GM23338 (cell line): ENCODE data around the gene DYRK3. TPM values are rescaled to one million over a fixed set of nuclear protein-coding genes. Genes with fewer than 3 reads are reported as not detected.

Experiments used
- ATAC-seq: fragments of 200-7000 bp; cut with Tn5 transposase; 3 replicates; pipeline ENCODE4 v1.9.1; 2020
- DNase-seq: peaks from one replicate; pipeline ENCODE4 v3.0.0-alpha.2; 2015; ENCODE audit warnings: low spot score
- H2AFZ ChIP-seq: fragments of 200-600 bp; sonication (generic); 2 replicates; pipeline ENCODE4 v1.8.0; 2016; ENCODE audit warnings: antibody characterized with exemption, mild to moderate bottlenecking, moderate library complexity
- H3F3A ChIP-seq: fragments of 200-600 bp; sonication (generic); replicated peaks from 2 replicates; pipeline ENCODE4 v1.8.0; 2017; ENCODE audit warnings: antibody characterized with exemption, mixed run types, low read depth
- H3K27ac ChIP-seq: fragments of 200-600 bp; sonication (generic); 2 replicates; pipeline ENCODE4 v1.6.1; 2016; ENCODE audit warnings: low read depth
- H3K27me3 ChIP-seq: fragments of 200-600 bp; sonication (generic); 2 replicates; pipeline ENCODE4 v1.8.0; 2016; ENCODE audit warnings: mild to moderate bottlenecking, mixed run types, moderate library complexity; ENCODE audit not compliant: insufficient read depth
- H3K36me3 ChIP-seq: fragments of 200-600 bp; sonication (generic); 2 replicates; pipeline ENCODE4 v1.8.0; 2016; ENCODE audit warnings: mild to moderate bottlenecking; ENCODE audit not compliant: insufficient read depth
- H3K4me1 ChIP-seq: fragments of 200-600 bp; sonication (generic); 2 replicates; pipeline ENCODE4 v1.8.0; 2016; ENCODE audit warnings: mild to moderate bottlenecking, moderate library complexity; ENCODE audit not compliant: insufficient read depth
- H3K4me2 ChIP-seq: fragments of 200-600 bp; sonication (generic); 2 replicates; pipeline ENCODE4 v1.7.1; 2017; ENCODE audit warnings: mixed run types
- H3K4me3 ChIP-seq: fragments of 200-600 bp; sonication (generic); 2 replicates; pipeline ENCODE4 v1.6.1; 2016; ENCODE audit warnings: mixed run types
- H3K79me2 ChIP-seq: fragments of 200-600 bp; sonication (generic); replicated peaks from 2 replicates; pipeline ENCODE4 v1.8.0; 2017; ENCODE audit warnings: mild to moderate bottlenecking; ENCODE audit not compliant: insufficient read depth
- H3K9me2 ChIP-seq: fragments of 200-600 bp; sonication (generic); 2 replicates; pipeline ENCODE4 v1.8.0; 2017; ENCODE audit not compliant: insufficient read depth
- H4K20me1 ChIP-seq: fragments of 200-600 bp; sonication (generic); replicated peaks from 2 replicates; pipeline ENCODE4 v1.8.0; 2017; ENCODE audit warnings: mild to moderate bottlenecking; ENCODE audit not compliant: insufficient read depth
- H3K27ac Mint-ChIP-seq: 2 replicates; pipeline ENCODE4 v1.8.0; 2020; ENCODE audit warnings: inconsistent platforms, mild to moderate bottlenecking, moderate library complexity, mixed read lengths
- H3K27me3 Mint-ChIP-seq: 3 replicates; pipeline ENCODE4 v1.8.0; 2022; ENCODE audit warnings: low read depth, mild to moderate bottlenecking, moderate library complexity, mixed read lengths, inconsistent platforms; ENCODE audit not compliant: insufficient read depth, poor library complexity
- H3K36me3 Mint-ChIP-seq: 3 replicates; pipeline ENCODE4 v1.8.0; 2021; ENCODE audit warnings: low read depth, mild to moderate bottlenecking, inconsistent platforms, moderate library complexity, mixed read lengths
- H3K4me1 Mint-ChIP-seq: 3 replicates; pipeline ENCODE4 v1.8.0; 2020; ENCODE audit warnings: mild to moderate bottlenecking, inconsistent platforms, mixed read lengths
- H3K4me3 Mint-ChIP-seq: 3 replicates; pipeline ENCODE4 v1.8.0; 2021; ENCODE audit warnings: moderate library complexity, mild to moderate bottlenecking, inconsistent platforms, mixed read lengths
- H3K9me3 Mint-ChIP-seq: 3 replicates; pipeline ENCODE4 v1.8.0; 2020; ENCODE audit warnings: moderate library complexity, mild to moderate bottlenecking, inconsistent platforms, mixed read lengths
- CREB1 ChIP-seq: fragments of 250-450 bp; sonication (Bioruptor Pico); IDR thresholded peaks from 2 replicates; pipeline ENCODE4 v1.5.0; 2020; ENCODE audit warnings: low read depth, mild to moderate bottlenecking, moderate library complexity
- STAT1 ChIP-seq: IDR thresholded peaks from one replicate; pipeline ENCODE4 v1.6.1; 2016; ENCODE audit warnings: antibody characterized with exemption; ENCODE audit not compliant: unreplicated experiment
- polyA plus RNA-seq: library from polyadenylated mRNA; unstranded; fragments of >200 nt; fragmentation: Nextera tagmentation; extraction: Ambion mirVana; gene quantifications from 2 replicates; pipeline ENCODE4 v1.2.1, GENCODE V29; 2016
- total RNA-seq: library from RNA; depleted of rRNA; stranded (reverse); fragments of >200 nt; shearing (Covaris generic); gene quantifications from 2 replicates; pipeline ENCODE4 v1.2.3, GENCODE V29; 2014; rRNA removed
- TF ChIP-seq, protein P1 (sequence below): IDR thresholded peaks from one replicate; pipeline ENCODE4 v1.6.1; 2018; ENCODE audit warnings: antibody characterized with exemption; ENCODE audit not compliant: unreplicated experiment
- TF ChIP-seq, protein P2 (sequence below): IDR thresholded peaks from 2 replicates; pipeline ENCODE4 v1.6.1; 2016; ENCODE audit warnings: antibody characterized with exemption

DYRK3 gene
- total and polyA plus RNA-seq, 2 experiments from 2014 or later: 2.9 to 9.5 TPM

DNA sequence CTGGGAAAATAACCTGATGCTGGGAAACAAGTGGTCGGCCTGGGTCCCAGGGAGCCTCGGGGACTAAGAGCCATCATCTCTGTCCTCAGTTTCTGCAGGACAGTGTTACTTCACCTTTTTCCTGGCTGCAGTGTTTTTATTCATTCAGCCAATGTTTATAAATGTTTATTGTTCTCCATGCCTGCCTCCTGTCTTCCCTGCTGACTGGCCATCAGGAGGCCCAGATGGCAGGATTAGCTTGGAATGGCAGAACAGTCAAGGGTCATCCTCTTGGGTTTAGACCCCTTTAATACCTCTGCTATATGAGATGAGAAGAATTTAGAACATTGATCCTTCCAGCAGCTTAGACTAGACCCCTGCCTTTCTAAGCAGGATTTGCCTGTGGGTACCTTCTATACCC, 62.7 kb downstream of the DYRK3 start:
- TF ChIP-seq, protein P1, sequence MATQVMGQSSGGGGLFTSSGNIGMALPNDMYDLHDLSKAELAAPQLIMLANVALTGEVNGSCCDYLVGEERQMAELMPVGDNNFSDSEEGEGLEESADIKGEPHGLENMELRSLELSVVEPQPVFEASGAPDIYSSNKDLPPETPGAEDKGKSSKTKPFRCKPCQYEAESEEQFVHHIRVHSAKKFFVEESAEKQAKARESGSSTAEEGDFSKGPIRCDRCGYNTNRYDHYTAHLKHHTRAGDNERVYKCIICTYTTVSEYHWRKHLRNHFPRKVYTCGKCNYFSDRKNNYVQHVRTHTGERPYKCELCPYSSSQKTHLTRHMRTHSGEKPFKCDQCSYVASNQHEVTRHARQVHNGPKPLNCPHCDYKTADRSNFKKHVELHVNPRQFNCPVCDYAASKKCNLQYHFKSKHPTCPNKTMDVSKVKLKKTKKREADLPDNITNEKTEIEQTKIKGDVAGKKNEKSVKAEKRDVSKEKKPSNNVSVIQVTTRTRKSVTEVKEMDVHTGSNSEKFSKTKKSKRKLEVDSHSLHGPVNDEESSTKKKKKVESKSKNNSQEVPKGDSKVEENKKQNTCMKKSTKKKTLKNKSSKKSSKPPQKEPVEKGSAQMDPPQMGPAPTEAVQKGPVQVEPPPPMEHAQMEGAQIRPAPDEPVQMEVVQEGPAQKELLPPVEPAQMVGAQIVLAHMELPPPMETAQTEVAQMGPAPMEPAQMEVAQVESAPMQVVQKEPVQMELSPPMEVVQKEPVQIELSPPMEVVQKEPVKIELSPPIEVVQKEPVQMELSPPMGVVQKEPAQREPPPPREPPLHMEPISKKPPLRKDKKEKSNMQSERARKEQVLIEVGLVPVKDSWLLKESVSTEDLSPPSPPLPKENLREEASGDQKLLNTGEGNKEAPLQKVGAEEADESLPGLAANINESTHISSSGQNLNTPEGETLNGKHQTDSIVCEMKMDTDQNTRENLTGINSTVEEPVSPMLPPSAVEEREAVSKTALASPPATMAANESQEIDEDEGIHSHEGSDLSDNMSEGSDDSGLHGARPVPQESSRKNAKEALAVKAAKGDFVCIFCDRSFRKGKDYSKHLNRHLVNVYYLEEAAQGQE: no peak
- TF ChIP-seq, protein P2, sequence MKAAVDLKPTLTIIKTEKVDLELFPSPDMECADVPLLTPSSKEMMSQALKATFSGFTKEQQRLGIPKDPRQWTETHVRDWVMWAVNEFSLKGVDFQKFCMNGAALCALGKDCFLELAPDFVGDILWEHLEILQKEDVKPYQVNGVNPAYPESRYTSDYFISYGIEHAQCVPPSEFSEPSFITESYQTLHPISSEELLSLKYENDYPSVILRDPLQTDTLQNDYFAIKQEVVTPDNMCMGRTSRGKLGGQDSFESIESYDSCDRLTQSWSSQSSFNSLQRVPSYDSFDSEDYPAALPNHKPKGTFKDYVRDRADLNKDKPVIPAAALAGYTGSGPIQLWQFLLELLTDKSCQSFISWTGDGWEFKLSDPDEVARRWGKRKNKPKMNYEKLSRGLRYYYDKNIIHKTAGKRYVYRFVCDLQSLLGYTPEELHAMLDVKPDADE: no peak
- TF ChIP-seq CREB1 (CRISPR knock-in tag) (no peak), STAT1 (no peak)
- Histone ChIP-seq H3K27ac (no peak overlapping the region), H3K4me2 (no peak overlapping the region), H3K9me2 (no peaks in the 10 kb centered on the region), H3K4me3 (no peak overlapping the region), H3F3A (0 out of 2 replicates have a peak, but pooled peaks cover 4% of the 10 kb centered on the region), H3K27me3 (no peaks in the 10 kb centered on the region), H3K4me1 (peaks cover 32% of the 10 kb centered on the region), H4K20me1 (peaks cover 60% of the 10 kb centered on the region), H3K36me3 (no peaks in the 10 kb centered on the region), H3K79me2 (peaks cover 82% of the 10 kb centered on the region), H2AFZ (no peak overlapping the region)
- no peak overlapping the region for H3K27ac Mint-ChIP-seq
- DNase-seq (no peak), ATAC-seq (no peak)
- H3K36me3 Mint-ChIP-seq: peaks cover 5% of the 10 kb centered on the region
- H3K4me1 Mint-ChIP-seq: peaks cover 70% of the 10 kb centered on the region
- no peaks in the 10 kb centered on the region for H3K9me3 Mint-ChIP-seq
- H3K4me3 Mint-ChIP-seq: no peak overlapping the region
- H3K27me3 Mint-ChIP-seq: peaks cover 9% of the 10 kb centered on the region

Other genes with a start within 250 kb of the DYRK3 start
- 7.1 and 11.1 TPM in 2 replicates for gene IKBKE, start 165.1 kb upstream of the DYRK3 start, total RNA-seq
- 3.3 and 4.8 TPM in 2 replicates for gene IKBKE, start 165.1 kb upstream of the DYRK3 start, polyA plus RNA-seq
- gene RASSF5, start 128.0 kb upstream of the DYRK3 start, total RNA-seq: 3.1 and 4.4 TPM in 2 replicates
- gene RASSF5, start 128.0 kb upstream of the DYRK3 start, polyA plus RNA-seq: 0.48 and 0.57 TPM in 2 replicates
- gene EIF2D, start 23.1 kb upstream of the DYRK3 start, total RNA-seq: 26.0 and 34.8 TPM in 2 replicates
- 18.7 and 25.1 TPM in 2 replicates for gene EIF2D, start 23.1 kb upstream of the DYRK3 start, polyA plus RNA-seq
- 30.4 and 32.1 TPM in 2 replicates for gene MAPKAPK2, start 49.4 kb downstream of the DYRK3 start, total RNA-seq
- gene MAPKAPK2, start 49.4 kb downstream of the DYRK3 start, polyA plus RNA-seq: 9.6 and 10.1 TPM in 2 replicates
- not detected in 2 replicates for gene IL19, start 135.2 kb downstream of the DYRK3 start, total RNA-seq
- gene IL19, start 135.2 kb downstream of the DYRK3 start, polyA plus RNA-seq: not detected in 2 replicates
- not detected in 2 replicates for gene IL10, start 137.0 kb downstream of the DYRK3 start, total RNA-seq
- not detected in 2 replicates for gene IL10, start 137.0 kb downstream of the DYRK3 start, polyA plus RNA-seq
- not detected in 2 replicates for gene IL20, start 230.1 kb downstream of the DYRK3 start, total RNA-seq
- gene IL20, start 230.1 kb downstream of the DYRK3 start, polyA plus RNA-seq: not detected in 2 replicates